H9 (cell line): ENCODE measurements around the gene ANTKMT. TPM values are rescaled to one million over a fixed set of nuclear protein-coding genes. Genes with fewer than 3 reads are reported as not detected.

ENCODE experiments used
- DNase-seq: peaks from one replicate; pipeline ENCODE4 v3.0.0-alpha.2; 2017
- H2AFZ ChIP-seq: one replicate; pipeline ENCODE4 v1.6.1; 2013; ENCODE audit warnings: mild to moderate bottlenecking, low read length, control low read depth, moderate library complexity
- H2AK5ac ChIP-seq: 2 replicates; pipeline ENCODE4 v1.6.1; 2013; ENCODE audit warnings: low read length, control low read depth, mixed read lengths; ENCODE audit not compliant: insufficient read length
- H2BK120ac ChIP-seq: one replicate; pipeline ENCODE4 v1.6.1; 2013; ENCODE audit warnings: low read depth, mild to moderate bottlenecking, low read length, control low read depth, inconsistent platforms; ENCODE audit not compliant: poor library complexity, severe bottlenecking
- H2BK12ac ChIP-seq: 2 replicates; pipeline ENCODE4 v1.6.1; 2013; ENCODE audit warnings: low read length, control low read depth, mixed read lengths, low read depth; ENCODE audit not compliant: insufficient read length
- H2BK15ac ChIP-seq: 2 replicates; pipeline ENCODE4 v1.6.1; 2013; ENCODE audit warnings: low read depth, low read length, control low read depth
- H2BK20ac ChIP-seq: one replicate; pipeline ENCODE4 v1.6.1; 2013; ENCODE audit warnings: low read depth, mild to moderate bottlenecking, low read length, control low read depth, inconsistent platforms; ENCODE audit not compliant: poor library complexity, severe bottlenecking
- H2BK5ac ChIP-seq: 2 replicates; pipeline ENCODE4 v1.6.1; 2013; ENCODE audit warnings: low read length, control low read depth, mixed read lengths; ENCODE audit not compliant: insufficient read length
- H3K14ac ChIP-seq: 2 replicates; pipeline ENCODE4 v1.6.1; 2013; ENCODE audit warnings: low read length, control low read depth; ENCODE audit not compliant: insufficient read depth
- H3K18ac ChIP-seq: 2 replicates; pipeline ENCODE4 v1.6.1; 2013; ENCODE audit warnings: low read depth, mild to moderate bottlenecking, mixed read lengths, low read length, control low read depth; ENCODE audit not compliant: insufficient read length
- H3K23ac ChIP-seq: 2 replicates; pipeline ENCODE4 v1.6.1; 2013; ENCODE audit warnings: low read length, control low read depth, mixed read lengths, low read depth; ENCODE audit not compliant: insufficient read length
- H3K23me2 ChIP-seq: 2 replicates; pipeline ENCODE4 v1.6.1; 2013; ENCODE audit warnings: low read depth, mild to moderate bottlenecking, mixed read lengths, low read length, control low read depth; ENCODE audit not compliant: insufficient read length, poor library complexity, severe bottlenecking
- H3K27ac ChIP-seq: 2 replicates; pipeline ENCODE4 v1.5.1; 2013; ENCODE audit warnings: low read length, control low read depth, mixed read lengths, low read depth; ENCODE audit not compliant: insufficient read length
- H3K27me3 ChIP-seq: 2 replicates; pipeline ENCODE4 v1.6.1; 2013; ENCODE audit warnings: low read length, control low read depth, inconsistent platforms; ENCODE audit not compliant: insufficient read depth
- H3K4ac ChIP-seq: 2 replicates; pipeline ENCODE4 v1.6.1; 2013; ENCODE audit warnings: low read depth, mild to moderate bottlenecking, control low read depth, inconsistent platforms, low read length, moderate library complexity
- H3K4me1 ChIP-seq: 2 replicates; pipeline ENCODE4 v1.6.1; 2013; ENCODE audit warnings: low read length, control low read depth, inconsistent platforms; ENCODE audit not compliant: insufficient read depth
- H3K4me2 ChIP-seq: 2 replicates; pipeline ENCODE4 v1.6.1; 2013; ENCODE audit warnings: low read length, control low read depth, mixed read lengths; ENCODE audit not compliant: insufficient read length, insufficient read depth
- H3K56ac ChIP-seq: 2 replicates; pipeline ENCODE4 v1.6.1; 2013; ENCODE audit warnings: low read depth, mild to moderate bottlenecking, mixed read lengths, low read length, control low read depth; ENCODE audit not compliant: insufficient read length
- H3K79me1 ChIP-seq: 2 replicates; pipeline ENCODE4 v1.6.1; 2013; ENCODE audit warnings: low read depth, mild to moderate bottlenecking, moderate library complexity, low read length, control low read depth, inconsistent platforms; ENCODE audit not compliant: insufficient read depth, poor library complexity, severe bottlenecking
- H3K79me2 ChIP-seq: 2 replicates; pipeline ENCODE4 v1.6.1; 2013; ENCODE audit warnings: low read length, control low read depth, inconsistent platforms; ENCODE audit not compliant: insufficient read depth
- H3K9ac ChIP-seq: 2 replicates; pipeline ENCODE4 v1.6.1; 2013; ENCODE audit warnings: low read length, control low read depth, mixed read lengths; ENCODE audit not compliant: insufficient read length; ENCODE audit errors: extremely low read depth
- H3K9me3 ChIP-seq: one replicate; pipeline ENCODE4 v1.6.1; 2013; ENCODE audit warnings: low read depth, low read length, inconsistent platforms; ENCODE audit not compliant: control insufficient read depth
- H3T11ph ChIP-seq: one replicate; pipeline ENCODE4 v1.6.1; 2013; ENCODE audit warnings: mild to moderate bottlenecking, low read length, control low read depth, inconsistent platforms
- H4K20me1 ChIP-seq: one replicate; pipeline ENCODE4 v1.6.1; 2013; ENCODE audit not compliant: control insufficient read depth, insufficient read length, insufficient read depth
- H4K5ac ChIP-seq: 2 replicates; pipeline ENCODE4 v1.6.1; 2013; ENCODE audit warnings: low read depth, mild to moderate bottlenecking, mixed read lengths, low read length, control low read depth; ENCODE audit not compliant: insufficient read length
- H4K8ac ChIP-seq: replicated peaks from 2 replicates; pipeline ENCODE4 v1.6.1; 2013; ENCODE audit warnings: low read length, control low read depth, mixed read lengths, low read depth; ENCODE audit not compliant: insufficient read length
- H4K91ac ChIP-seq: 2 replicates; pipeline ENCODE4 v1.6.1; 2013; ENCODE audit warnings: low read depth, mild to moderate bottlenecking, moderate library complexity, mixed read lengths, low read length, control low read depth; ENCODE audit not compliant: insufficient read length
- H3K27ac Mint-ChIP-seq, 3 experiments: 2 replicates in 2 of 3; 3 replicates in 1 of 3; pipeline ENCODE4 v1.8.0; 2020 to 2021; ENCODE audit warnings: mixed read lengths in 3 of 3, mild to moderate bottlenecking in 1 of 3, moderate library complexity in 1 of 3
- H3K27me3 Mint-ChIP-seq: 2 replicates; pipeline ENCODE4 v1.8.0; 2021; ENCODE audit warnings: low read depth, mild to moderate bottlenecking, moderate library complexity, mixed read lengths
- H3K36me3 Mint-ChIP-seq, 3 experiments: 2 replicates in 2 of 3; 3 replicates in 1 of 3; pipeline ENCODE4 v1.8.0; 2020 to 2021; ENCODE audit warnings: low read depth in 3 of 3, mixed read lengths in 3 of 3; ENCODE audit not compliant: insufficient read depth in 1 of 3
- H3K4me1 Mint-ChIP-seq, 2 experiments: 2 replicates each; pipeline ENCODE4 v1.8.0; 2020; ENCODE audit warnings: mixed read lengths in 2 of 2
- H3K4me3 Mint-ChIP-seq, 2 experiments: 2 replicates in 1 of 2; 3 replicates in 1 of 2; pipeline ENCODE4 v1.8.0; 2020 to 2021; ENCODE audit warnings: mild to moderate bottlenecking in 2 of 2, mixed read lengths in 2 of 2, moderate library complexity in 1 of 2
- H3K9me3 Mint-ChIP-seq, 2 experiments: 2 replicates in 1 of 2; 3 replicates in 1 of 2; pipeline ENCODE4 v1.8.0; 2020; ENCODE audit warnings: mild to moderate bottlenecking in 2 of 2, mixed read lengths in 2 of 2, moderate library complexity in 1 of 2
- WGBS: extraction: QIAGEN DNeasy Blood & Tissue Kit; methylation state at CpG from one replicate; pipeline ENCODE4 v1.1.7; 2013; ENCODE audit warnings: missing lambda C conversion rate, low lambda C conversion rate, mixed read lengths; ENCODE audit not compliant: insufficient read length; ENCODE audit errors: extremely low coverage; 5-methylcytosine and 5-hydroxymethylcytosine counted together
- total RNA-seq: library from RNA; stranded (reverse); gene quantifications from 2 replicates; pipeline ENCODE4 v1.2.1, GENCODE V29; 2021
- TF ChIP-seq, protein P1 (sequence below): fragments of 200-600 bp; sonication (generic); conservative IDR thresholded peaks from 3 replicates; pipeline ENCODE4 v1.8.0; 2021; ENCODE audit warnings: antibody characterized with exemption, mild to moderate bottlenecking

ANTKMT gene
- total RNA-seq, 1 experiment from 2014 or later = 31.5 TPM

DNA sequence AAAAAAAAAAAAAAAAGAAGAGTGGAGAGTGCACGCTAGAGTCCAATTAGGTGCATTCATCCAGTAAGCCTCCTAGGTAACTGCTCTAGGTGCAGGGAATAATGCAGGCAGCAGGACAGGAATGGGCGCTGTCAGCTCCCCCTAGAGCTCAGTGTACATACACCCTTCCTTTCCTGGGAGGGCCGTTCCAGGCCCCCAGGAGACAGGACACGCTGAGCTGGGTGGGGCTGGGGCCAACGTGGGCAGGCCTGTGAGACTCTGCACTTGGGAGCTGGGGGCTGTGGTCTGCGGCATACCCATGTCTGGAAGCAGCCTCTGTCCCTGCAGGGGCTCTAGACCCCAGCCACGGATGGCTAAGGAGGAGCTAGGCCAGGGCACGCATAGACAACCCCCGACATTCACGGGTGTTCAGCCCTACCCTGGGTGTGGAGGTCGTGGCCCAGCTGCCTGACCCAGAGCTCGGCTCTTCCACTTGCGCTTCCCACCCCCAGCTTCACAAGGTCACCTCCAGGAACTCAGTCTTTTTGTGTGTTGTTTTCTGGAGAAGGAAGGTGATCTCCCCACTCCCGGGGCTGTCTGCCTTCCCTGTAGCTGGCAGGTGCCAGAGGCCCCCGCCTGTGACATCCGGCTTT, 1.0 kb upstream of the ANTKMT start:
- H3K79me1 ChIP-seq = no peaks in the 10 kb centered on the region
- DNase-seq = no peak
- no peak overlapping the region for H2BK12ac ChIP-seq
- H2AFZ ChIP-seq = no peak overlapping the region
- H4K91ac ChIP-seq = no peak overlapping the region
- no CpG with 5 or more reads among the region's 16 CpGs for WGBS
- no peak overlapping the region for H2BK5ac ChIP-seq
- peaks cover 0 to 5% (median 3%) of the 10 kb centered on the region in 3 experiments; a peak in 1 of 7 replicates for H3K36me3 Mint-ChIP-seq
- H2AK5ac ChIP-seq = no peak overlapping the region
- H3K4me1 Mint-ChIP-seq = peaks cover 14 to 28% of the 10 kb centered on the region in 2 experiments
- H3K9me3 Mint-ChIP-seq = no peaks in the 10 kb centered on the region
- H3K79me2 ChIP-seq = no peaks in the 10 kb centered on the region
- TF ChIP-seq, protein P1, sequence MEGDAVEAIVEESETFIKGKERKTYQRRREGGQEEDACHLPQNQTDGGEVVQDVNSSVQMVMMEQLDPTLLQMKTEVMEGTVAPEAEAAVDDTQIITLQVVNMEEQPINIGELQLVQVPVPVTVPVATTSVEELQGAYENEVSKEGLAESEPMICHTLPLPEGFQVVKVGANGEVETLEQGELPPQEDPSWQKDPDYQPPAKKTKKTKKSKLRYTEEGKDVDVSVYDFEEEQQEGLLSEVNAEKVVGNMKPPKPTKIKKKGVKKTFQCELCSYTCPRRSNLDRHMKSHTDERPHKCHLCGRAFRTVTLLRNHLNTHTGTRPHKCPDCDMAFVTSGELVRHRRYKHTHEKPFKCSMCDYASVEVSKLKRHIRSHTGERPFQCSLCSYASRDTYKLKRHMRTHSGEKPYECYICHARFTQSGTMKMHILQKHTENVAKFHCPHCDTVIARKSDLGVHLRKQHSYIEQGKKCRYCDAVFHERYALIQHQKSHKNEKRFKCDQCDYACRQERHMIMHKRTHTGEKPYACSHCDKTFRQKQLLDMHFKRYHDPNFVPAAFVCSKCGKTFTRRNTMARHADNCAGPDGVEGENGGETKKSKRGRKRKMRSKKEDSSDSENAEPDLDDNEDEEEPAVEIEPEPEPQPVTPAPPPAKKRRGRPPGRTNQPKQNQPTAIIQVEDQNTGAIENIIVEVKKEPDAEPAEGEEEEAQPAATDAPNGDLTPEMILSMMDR = peak; percentile 38; the same call in 2 of the 3 replicates
- no peak overlapping the region for H3K56ac ChIP-seq
- no peak overlapping the region for H3K9ac ChIP-seq
- H4K20me1 ChIP-seq = no peaks in the 10 kb centered on the region
- H4K8ac ChIP-seq = no peak overlapping the region
- H2BK120ac ChIP-seq = no peak overlapping the region
- no peaks in the 10 kb centered on the region; the same call in 1 of the 2 replicates for H3K27me3 ChIP-seq
- no peak overlapping the region for H3T11ph ChIP-seq
- peak overlapping the region; percentile 59 for H3K4me2 ChIP-seq
- no peak overlapping the region for H3K14ac ChIP-seq
- H2BK20ac ChIP-seq = no peak overlapping the region
- no peak overlapping the region for H2BK15ac ChIP-seq
- H3K4me3 Mint-ChIP-seq = peak overlapping the region; percentile 72 to 88
- no peak overlapping the region for H3K27ac ChIP-seq
- H3K23ac ChIP-seq = no peak overlapping the region
- peak overlapping the region in 1 of 3 experiments; percentile 79; a peak in 2 of 7 replicates for H3K27ac Mint-ChIP-seq
- no peaks in the 10 kb centered on the region for H3K9me3 ChIP-seq
- H3K23me2 ChIP-seq = peaks cover 10% of the 10 kb centered on the region
- no peak overlapping the region for H4K5ac ChIP-seq
- no peak overlapping the region for H3K4ac ChIP-seq
- H3K18ac ChIP-seq = no peak overlapping the region
- peaks cover 25% of the 10 kb centered on the region for H3K27me3 Mint-ChIP-seq
- no peaks in the 10 kb centered on the region for H3K4me1 ChIP-seq
